HG03097 (cell line): ENCODE measurements around the gene LYRM4.
"Not testable (repeated sequence)": the region's sequence is repeated elsewhere in the genome, so short reads cannot be mapped to it uniquely, and the experiment has no call there.

Experiments used
- ATAC-seq: cut with Tn5 transposase; IDR thresholded peaks from one replicate; pipeline ENCODE4 v1.9.1; 2021; ENCODE audit not compliant: unreplicated experiment, low FRiP score

The LYRM4 gene

GRCh38 chr6:5125152-5126006 lies 135.4 kb downstream of the LYRM4 start:
- ATAC-seq, result no peak

- ATAC-seq, result no peak
Measured at GRCh38 chr6:5124526-5124925, 136.2 kb downstream of the LYRM4 start.

- ATAC-seq, result no peak
Measured at GRCh38 chr6:5123296-5124143, 137.2 kb downstream of the LYRM4 start.

DNA sequence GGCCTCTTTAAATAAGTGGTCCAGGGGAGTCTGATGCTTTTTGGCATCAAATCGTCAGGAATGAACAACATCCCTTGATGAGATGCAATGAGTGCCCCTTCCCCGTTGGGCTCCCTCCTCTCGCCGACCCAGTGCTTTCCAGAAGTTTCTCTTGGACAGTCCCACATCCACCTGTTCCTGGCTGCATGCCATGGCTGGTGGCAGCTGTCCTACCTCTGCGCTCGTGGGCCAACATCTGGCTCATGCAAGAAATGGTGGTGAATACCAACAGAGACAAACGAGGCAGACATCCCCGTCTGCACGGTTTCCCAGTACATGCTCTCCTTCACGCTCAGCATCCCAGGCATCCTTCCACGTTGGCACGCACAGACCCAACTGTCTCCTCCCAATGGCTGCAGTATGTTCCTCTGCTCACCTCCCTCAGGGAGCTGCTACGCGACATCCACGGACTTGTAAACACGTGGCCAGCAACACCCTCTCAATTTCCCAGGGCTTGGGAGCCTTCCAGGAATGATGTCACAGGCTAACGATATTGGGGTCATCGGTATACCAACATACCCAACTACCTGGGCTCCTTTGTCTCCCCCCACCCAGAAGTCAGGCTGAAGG lies 138.1 kb downstream of the LYRM4 start:
- ATAC-seq, result no peak

DNA sequence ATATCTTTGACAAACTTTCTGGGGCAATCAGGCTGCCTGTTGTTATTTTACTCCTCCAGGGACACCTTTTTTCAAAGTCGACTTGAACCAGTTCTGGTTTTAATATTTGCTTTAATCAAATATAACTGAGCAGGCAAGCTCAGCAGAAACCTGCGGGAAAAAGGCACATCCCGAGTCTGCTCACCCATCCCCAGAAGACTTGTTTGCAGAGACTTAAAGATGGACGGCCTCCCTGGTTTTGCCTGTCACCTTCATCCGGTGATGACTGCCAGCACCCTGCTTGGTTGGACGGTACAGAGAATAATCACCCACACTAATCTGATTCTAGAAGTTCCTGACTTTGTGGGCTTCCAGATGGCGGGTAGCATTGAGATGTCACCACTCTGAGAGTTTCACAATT lies 138.8 kb downstream of the LYRM4 start:
- ATAC-seq, result no peak

DNA sequence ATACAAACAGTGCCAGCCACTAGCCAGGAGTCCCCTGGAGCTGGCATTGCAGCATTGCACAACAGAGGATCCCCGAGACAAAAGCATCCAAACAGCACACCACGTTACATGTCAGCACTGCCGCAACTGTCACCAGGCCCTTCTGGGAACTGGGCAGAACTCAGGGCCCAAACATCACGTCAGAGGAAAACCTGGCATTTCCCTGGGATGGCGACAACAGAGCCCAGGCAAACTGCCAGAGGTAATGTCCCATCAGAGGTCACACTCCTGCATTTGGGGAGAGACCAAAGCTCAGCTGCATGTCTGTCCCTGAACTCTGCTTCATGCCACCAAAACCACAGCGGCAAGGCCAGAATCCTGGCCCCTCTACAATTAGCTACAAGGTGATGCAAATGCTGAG lies 139.3 kb downstream of the LYRM4 start:
- no peak for ATAC-seq

- not testable (repeated sequence) for ATAC-seq
Measured at GRCh38 chr6:5120543-5120942, 140.2 kb downstream of the LYRM4 start.

DNA sequence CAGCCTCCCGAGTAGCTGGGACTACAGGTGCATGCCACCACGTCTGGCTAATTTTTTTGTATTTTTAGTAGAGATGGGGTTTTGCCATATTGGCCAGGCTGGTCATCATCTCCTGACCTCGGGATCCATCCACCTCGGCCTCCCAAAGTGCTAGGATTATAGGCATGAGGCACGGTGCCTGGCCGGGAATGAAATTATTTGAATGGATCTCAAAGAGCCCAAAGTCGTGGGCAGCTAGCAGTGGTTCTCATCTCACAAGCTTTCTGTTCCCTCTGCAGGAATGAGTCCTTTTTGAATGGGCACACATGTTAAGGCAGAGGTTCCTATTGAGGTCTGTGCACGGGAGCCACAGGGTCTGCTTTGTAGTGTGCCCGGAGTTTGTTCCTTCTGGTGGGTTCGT lies 140.7 kb downstream of the LYRM4 start:
- ATAC-seq, result no peak

GRCh38 chr6:5119090-5119951 lies 141.4 kb downstream of the LYRM4 start:
- no peak for ATAC-seq

DNA sequence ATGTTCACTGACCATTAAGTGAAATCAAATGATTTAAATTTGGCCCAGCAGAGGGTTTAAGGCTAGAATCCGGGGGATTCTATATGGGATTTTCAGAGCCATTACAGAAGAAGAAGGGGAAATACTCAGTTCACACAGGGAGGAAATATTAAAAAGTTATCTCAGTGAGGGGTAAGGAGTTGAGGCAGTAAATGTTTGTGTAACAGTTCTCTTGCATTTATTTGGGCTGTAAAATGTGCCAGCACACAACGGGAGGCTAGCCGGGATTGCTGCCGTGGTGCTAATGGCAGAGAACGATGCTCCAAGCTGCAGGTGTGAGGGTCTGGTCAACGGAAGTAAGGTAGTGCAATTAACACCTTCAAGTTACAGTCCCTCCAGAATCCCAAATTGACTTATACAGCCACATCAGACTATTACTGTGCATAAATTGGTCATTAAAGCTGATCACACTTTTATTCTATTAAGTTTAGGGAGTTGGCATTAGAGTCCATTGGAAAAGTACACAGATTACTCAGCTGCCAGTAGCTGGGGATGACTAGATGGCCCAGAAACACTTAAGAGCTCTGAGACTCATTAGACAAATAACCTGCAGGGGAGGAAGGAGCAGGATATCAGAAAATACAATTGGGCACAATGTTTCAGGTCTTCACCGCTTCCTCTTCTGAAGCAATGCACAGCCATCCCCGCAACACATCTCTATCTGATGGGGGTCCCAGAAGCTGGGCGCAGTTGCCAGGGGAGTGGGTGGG lies 144.3 kb downstream of the LYRM4 start:
- no peak for ATAC-seq

GRCh38 chr6:5115168-5115567 lies 145.6 kb downstream of the LYRM4 start:
- no peak for ATAC-seq

DNA sequence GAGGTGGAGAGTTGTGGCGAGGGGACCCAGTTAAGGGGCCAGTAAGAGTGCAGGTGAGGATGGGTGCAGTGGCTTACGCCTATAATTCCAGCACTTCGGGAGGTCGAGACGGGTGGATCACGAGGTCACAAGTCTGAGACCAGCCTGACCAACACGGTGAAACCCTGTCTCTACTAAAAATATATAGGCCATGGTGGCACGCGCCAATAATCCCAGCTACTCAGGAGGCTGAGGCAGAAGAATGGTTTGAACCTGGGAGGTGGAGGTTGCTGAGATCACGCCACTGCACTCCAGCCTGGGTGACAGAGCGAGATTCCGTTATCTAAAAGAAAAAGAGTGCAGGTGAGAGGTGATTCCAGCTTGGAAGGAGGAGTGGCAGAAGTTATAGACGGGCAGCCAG lies 147.7 kb downstream of the LYRM4 start:
- ATAC-seq, result no peak

GRCh38 chr6:5112066-5112799 lies 148.5 kb downstream of the LYRM4 start:
- no peak for ATAC-seq

GRCh38 chr6:5111626-5112025 lies 149.1 kb downstream of the LYRM4 start:
- ATAC-seq, result no peak

GRCh38 chr6:5110246-5110645 lies 150.5 kb downstream of the LYRM4 start:
- ATAC-seq, result no peak

GRCh38 chr6:5109436-5109835 lies 151.3 kb downstream of the LYRM4 start:
- no peak for ATAC-seq

DNA sequence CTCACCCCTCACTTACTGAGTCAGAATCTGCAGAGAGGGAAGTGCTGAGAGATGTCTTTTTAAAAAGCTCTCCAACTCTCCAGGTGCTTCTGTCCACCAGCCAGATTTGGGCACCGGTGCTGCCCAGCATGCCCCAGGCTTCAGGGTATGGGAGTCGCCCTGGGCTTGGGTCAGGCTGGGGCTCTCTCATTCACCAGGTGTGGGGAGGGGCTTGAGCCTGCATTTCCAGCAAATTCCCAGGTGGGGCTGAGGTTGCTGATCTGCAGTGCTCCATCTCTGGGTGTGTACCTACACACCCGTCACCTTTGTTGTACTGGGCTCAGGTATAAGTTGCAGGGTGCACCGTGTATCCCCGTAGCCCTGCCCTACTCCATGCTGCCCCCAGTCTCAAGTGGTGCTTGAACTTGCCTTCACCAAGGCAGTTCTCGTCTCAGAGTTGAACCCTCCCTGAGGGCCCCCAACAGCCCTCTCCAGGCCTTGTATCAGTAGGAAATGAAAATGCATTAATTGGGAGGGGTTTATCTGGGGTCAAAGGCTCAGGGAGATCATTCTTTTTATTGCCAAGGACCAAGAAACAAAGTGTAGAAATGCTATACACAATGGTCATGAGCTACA lies 152.1 kb downstream of the LYRM4 start:
- no peak for ATAC-seq

DNA sequence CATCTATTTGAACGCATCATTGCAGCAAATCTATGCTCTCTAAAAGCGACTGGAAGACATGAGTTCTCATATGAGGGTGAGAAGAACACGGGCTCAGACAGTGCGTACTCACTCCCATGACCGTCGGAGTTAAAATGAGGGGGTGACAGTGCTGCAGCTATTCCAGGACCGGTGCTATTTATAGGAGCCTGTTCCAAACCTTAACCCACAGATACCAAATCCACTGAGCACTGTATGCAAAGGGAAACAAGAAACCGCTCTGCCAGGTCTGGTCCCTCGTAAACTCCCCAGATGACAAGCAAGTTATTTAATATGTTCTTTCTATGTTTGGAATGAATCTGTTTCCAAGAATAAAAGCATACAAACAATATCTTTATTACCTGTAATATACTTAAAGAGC lies 152.7 kb downstream of the LYRM4 start:
- ATAC-seq, result no peak

GRCh38 chr6:5107341-5107740 lies 153.4 kb downstream of the LYRM4 start:
- ATAC-seq, result no peak
